ENCODE data around the gene NNT. TPM values are rescaled to one million over a fixed set of nuclear protein-coding genes. Genes with fewer than 3 reads are reported as not detected.
A peak's percentile ranks its signal among the peaks of the same experiment; 100 is the strongest.

Gene NNT
- total and polyA plus RNA-seq, 9 of the 15 experiments (the other 6 are each of a cell fraction or from before 2014, with no cell fraction given): 21.9 to 68.6 (median 42.2) TPM

GRCh38 chr5:43602461-43603343, at the start of gene NNT (continued):
- TF ChIP-seq REST (IDR thresholded peaks at IDR 0.05; ENCODE audit: borderline replicate concordance): 0 out of 2 replicates have a peak, but pooled peaks have one; percentile 9
- no peak for TF ChIP-seq REST (CRISPR knock-in tag; IDR thresholded peaks at IDR 0.05; ENCODE audit: low read depth)
- TF ChIP-seq PHF21A (IDR thresholded peaks at IDR 0.05; ENCODE audit: borderline replicate concordance, low read depth): peak; percentile 53; the same call in 1 of the 2 replicates
- peak; percentile 91 for TF ChIP-seq ELF2 (CRISPR knock-in tag; IDR thresholded peaks at IDR 0.05)
- peak; percentile 49; the same call in 1 of the 2 replicates for TF ChIP-seq AFF4 (CRISPR knock-in tag; IDR thresholded peaks at IDR 0.05)
- TF ChIP-seq TFE3 (CRISPR knock-in tag; IDR thresholded peaks at IDR 0.05): peak; percentile 86
- no peak for TF ChIP-seq POLR2B (IDR thresholded peaks at IDR 0.05; ENCODE audit: low read depth, partially characterized antibody)
- no peak for TF ChIP-seq NUFIP1 (IDR thresholded peaks at IDR 0.05; ENCODE audit: partially characterized antibody)
- peak; percentile 79 to 91 for TF ChIP-seq MNT (conservative IDR thresholded peaks at IDR 0.05)
- TF ChIP-seq YBX1 (IDR thresholded peaks at IDR 0.05): no peak
- TF ChIP-seq ZNF23 (CRISPR knock-in tag; IDR thresholded peaks at IDR 0.05): no peak
- no peak for TF ChIP-seq RFX7 (CRISPR knock-in tag; IDR thresholded peaks at IDR 0.05)

All from K562 (cell line).